CD4-positive, alpha-beta T cell treated with Interleukin-17A for 4 hours (primary cell): ENCODE results near the gene NADSYN1.

Source experiments
- DNase-seq: peaks from one replicate; pipeline ENCODE4 v3.0.0-alpha.2; 2020; ENCODE audit warnings: mixed read lengths

Gene NADSYN1

DNA sequence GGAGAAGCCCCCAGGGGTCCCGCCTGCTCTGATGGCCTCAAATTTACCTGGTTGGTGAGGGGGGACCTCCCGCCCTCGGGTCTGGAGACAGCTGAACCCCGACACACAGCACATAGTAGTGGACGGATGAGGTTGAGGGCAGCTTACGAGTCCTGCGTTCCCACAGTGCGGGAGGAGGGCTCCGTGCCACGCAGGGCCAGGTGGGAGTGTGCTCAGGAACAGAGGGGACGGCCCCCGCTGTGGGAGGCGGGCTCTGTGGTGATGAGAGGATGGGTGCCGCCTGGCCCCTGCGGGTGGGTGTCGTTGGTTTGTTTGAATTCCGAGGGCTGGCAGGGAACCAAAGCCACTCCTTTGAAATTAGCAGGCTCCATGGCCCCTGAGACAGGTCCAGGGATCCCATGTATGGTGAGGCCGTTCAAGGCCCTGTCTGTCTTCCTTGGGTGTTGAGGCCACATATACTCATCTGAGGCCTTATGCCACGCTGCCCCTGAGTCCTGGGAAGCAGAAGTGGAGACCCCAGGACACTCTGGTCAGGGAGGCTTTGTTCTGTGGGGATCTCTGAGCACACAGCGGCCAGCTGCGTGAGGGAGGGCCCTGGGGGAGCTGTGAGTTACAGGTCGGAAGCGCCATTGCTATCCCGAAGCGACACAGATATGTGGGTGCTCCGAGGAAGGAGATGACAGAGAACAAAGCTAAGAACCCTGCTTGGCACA lies 21.9 kb downstream of the NADSYN1 start:
- no peak for DNase-seq

DNA sequence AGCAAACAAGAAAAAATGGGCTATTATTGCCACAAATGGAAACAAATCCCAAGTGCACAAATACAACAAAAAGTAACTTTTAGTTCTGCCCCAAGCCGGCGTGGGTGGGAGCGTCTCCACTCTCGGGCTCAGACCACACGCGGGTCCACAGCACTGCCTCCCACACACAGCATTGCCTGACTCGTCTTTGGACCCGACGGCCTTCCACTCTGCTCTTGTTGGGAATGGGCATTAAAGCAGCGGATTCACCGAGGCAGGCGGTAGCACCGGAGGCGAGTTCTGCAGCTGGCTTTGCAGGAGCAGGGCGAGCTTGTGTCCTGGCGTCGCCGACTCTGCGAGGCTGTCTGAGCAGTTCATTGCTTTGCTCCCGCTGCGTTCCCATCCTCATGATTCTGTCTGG lies 23.0 kb downstream of the NADSYN1 start:
- no peak for DNase-seq

DNA sequence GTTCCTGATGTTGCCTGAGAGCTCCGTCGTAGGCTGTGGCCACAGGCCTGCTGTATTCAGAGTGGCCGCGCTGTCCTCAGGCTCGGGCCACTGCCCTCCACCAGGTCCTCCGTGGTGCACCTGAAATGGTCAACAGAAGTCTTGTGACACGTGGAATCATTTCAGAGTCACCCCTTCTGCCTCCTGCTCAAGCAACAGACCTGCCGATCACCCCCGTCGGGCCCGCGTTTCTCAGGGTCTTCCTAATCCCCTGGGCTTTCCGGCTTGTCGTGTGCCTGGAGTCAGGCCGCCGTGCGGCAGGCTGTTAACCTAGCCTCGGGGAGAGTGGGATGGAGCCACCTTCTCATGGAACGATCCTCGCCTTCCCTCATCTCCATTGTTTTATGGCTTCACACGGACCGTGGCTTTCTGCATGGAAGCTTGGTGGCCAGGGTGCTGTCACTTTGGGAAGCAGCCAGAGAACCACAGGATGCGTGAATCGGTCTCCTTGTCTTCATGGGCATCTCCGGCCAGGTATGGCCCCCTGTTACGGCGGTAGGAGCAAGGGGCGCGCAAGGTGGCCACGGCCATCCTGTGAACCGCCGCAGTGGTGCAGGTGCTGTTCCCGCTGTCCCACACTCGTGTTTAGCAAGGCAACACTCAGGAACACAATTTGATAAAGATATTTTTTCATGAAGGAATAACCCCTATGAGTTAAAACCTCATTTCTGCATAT lies 24.1 kb downstream of the NADSYN1 start:
- no peak for DNase-seq

DNA sequence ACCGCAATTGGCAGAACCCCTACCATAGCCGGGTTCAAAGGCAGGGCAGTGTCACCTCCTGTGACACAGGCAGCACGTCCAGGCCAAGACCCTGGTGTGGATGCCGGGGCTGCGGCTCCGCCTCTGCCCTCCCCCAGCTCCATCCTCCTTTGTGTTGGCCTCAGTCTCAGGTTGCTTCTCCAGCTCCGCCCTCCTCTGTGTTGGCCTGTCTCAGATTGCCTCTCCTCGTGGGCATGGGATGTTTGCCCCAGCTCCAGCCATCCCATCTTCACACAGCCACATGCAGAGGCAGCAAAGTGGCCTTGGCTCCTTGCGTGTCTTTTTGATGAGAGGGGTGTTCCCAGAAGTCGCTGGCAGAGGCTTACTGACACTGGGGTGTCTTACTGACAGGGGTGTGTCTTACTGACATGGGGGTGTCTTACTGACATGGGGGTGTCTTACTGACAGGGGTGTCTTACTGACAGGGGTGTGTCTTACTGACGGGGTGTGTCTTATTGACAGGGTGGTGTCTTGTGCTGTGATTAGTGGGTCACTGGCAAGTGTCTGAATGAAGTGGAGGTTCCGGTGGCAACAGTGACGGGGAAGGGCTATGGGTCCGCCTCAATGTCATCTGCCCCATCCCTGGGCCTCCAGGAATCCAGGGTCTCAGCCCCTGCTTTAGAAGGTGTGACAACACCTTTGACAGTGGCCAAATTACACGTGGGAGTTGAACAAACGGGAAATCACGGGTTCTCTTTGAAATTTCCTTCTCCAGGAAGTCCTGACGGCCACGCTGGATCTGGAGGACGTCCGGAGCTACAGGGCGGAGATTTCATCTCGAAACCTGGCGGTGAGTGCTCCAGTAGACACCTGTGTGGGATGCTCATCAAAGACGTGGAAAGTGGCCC lies 24.9 kb downstream of the NADSYN1 start:
- DNase-seq: no peak

DNA sequence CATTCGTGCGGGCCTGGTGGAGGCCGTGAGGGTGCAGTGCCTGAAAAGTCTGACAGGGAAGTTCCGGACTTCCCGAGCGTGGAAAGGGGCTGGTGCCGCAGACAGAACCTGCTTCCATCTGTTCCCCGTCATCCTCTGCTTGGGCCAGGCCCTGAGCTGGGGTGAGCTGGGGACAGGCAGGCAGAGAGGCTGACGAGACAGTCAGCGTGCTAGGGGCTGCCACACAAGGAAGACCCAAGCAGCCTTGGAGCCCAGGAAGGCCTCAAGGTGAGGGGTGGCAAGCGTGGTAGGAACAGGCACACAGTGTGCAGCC lies 25.5 kb downstream of the NADSYN1 start:
- no peak for DNase-seq

DNA sequence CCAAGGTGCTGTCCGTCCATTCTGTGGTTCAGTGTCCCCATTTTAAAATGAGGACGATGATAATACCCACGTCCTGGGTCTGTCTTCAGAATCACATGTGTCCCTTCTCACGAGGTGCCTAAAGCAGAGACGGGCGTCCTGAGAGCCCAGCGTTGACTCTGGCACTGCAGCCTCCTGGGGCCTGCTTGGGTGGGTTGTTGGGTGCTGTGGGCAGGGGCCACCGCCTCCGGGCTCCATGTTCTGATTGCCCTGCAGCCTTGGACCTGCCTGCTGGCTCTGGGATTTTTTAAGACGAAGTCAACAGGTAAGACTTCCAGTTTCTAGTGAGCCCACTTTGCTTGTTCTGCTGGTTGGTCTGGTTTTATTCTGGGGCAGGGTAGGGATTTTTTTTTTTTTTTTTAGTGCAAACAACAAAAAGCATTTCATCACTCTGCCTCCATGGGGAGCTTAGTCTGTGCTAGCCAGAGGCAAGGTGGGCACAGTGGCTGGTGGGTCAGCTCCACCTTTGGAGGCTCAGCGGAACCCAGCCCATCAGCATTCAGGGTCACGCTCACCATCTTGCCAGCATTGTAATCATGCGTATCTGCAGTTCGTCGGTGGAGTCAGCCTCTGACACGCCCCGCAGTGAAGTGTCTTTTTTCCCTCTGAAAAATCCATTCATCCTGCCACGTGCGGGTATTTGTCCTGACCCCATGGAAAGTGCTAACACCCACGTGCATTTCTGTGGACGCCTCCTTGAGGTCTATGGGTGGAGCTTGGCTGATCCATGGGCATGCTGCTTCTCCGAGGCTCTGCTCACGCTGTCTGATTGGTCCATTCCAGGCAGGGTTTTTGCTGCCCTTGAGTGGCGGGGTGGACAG lies 28.3 kb downstream of the NADSYN1 start:
- no peak for DNase-seq

DNA sequence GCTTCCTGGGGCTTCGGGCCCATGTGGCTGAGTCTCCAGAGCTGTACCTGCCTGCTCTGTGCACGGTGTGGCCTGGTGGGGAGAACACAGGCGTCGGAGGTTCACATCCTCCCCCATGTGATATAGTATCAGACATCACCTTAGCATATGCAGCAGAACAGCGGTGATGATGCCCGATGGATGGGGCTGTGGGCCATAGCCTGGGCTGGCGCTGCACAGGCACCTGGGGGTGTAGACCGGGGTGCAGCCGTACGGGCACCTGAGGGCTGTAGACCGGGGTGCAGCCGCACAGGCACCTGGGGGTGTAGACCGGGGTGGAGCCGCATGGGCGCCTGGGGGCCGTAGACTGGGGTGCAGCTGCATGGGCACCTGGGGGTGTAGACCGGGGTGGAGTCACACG lies 29.2 kb downstream of the NADSYN1 start:
- DNase-seq: no peak

DNA sequence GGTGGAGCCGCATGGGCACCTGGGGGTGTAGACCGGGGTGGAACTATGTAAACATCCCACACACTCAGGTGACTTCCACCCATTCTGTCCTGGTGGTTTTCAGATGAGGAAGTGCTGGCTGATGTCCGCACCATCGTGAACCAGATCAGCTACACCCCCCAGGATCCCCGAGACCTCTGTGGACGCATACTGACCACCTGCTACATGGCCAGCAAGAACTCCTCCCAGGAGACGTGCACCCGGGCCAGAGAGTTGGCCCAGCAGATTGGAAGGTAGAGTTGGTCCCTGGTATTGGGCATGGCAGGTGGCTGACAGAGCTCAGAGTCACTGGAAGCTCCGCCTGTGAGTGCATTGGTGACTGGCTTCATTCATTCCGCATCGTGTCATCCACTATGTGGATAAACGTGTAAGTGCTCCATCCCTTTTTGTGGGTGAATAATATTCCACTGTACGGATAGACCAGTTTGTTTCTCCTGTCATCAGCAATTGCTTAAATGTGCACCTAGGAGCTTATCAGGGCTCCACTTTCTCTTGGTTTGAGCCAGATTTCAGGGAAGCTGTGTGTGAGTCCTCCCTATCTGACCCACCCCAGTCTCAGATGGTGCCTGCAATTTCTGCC lies 29.9 kb downstream of the NADSYN1 start:
- no peak for DNase-seq

DNA sequence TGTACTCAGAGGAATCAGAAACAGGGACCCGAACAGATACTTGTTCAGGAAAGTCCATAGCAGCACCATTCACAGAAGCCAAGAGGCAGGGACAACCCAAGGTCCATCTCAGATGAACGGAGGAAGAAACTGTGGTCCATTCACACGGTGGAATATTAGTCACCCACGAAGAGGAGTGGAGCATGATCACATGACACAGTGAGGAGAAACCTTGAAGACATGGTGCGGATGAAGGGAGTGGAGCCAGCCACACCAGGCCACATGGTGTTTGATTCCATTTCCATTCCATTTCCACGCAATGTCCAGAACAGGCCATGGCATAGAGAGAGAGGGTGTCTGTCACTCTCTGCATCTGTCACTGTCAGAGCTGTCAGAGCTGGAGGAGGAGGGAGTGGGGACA lies 30.7 kb downstream of the NADSYN1 start:
- DNase-seq: no peak

DNA sequence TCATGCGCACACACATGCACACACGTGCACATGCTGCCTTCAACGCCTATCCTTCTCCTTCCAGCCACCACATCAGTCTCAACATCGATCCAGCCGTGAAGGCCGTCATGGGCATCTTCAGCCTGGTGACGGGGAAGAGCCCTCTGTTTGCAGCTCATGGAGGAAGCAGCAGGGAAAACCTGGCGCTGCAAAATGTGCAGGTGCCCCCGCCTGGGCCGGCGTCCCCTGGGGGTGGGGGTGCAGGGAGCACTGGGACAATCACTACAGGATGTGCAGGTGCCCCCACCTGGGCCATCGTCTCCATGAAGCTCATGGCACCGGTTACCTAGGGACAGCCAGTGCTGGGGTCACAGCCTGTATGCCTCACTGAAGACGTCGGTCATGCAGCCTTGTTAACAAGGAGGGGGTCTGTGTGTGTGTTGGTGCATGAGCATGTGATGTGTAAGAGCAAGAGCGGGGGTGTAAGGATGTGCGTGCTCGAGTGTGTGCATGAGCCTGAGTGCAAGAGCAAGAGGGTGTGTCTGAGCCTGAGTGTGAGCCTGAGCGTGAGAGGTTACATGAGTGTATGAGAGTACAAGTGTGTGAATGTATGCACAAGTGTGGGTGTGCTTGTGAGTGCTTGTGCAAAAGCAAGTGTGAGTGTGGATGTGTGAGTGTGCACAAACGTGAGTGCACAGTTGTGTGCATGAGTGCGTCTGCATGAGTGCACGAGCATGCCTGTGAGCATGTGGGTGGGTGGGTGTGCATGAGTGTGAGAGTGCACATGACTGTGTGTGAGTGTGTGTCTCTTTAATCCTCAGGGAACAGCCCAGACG lies 31.5 kb downstream of the NADSYN1 start:
- no peak for DNase-seq

DNA sequence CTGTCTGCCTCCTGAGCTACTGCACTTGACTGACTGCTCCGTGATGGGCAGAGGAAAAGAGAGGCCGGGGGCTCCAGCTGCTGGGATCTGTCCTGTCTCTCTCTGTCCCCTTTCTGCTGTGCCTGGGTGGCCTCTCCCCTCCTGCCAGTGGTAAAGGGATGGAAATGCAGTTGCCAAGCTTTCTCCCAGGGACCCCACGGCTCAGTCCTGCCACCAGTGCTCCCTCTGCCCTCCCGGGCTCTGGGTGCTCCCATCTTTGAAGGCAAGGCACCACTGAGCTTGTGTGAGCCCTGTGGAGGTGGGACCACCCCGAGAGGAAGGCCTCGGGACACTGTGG lies 32.0 kb downstream of the NADSYN1 start:
- DNase-seq: no peak

DNA sequence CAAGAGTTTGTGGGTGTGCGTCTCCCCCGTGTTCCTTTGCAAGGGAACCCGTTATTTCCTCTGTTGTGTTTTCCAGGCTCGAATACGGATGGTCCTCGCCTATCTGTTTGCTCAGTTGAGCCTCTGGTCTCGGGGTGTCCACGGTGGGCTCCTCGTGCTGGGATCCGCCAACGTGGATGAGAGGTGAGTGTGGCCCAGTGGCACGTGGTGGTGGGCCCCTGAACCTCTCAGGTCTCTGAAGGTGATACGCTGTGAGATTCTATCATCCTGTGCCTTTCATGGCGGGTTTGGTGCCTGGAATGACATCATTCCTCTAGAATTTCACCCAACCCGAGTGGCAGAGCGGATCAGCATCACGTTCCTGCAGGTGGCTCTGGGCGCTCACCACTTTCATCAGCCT lies 32.5 kb downstream of the NADSYN1 start:
- DNase-seq: no peak

DNA sequence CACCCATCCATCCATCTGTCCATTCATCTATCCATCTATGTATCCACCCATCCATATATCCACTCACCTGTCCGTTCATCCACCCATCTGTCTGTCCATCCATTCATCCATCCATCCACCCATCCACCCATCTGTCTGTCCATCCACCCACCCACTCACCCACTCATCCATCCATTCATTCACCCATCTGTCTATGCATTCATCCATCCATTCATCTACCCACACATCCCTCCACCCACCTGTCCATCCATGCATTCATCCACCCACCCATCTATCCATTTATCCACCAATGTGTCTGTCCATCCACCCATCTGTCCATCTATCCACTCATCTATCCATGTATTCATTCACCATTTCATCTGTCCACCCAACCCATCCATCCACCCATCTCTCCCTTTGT lies 33.3 kb downstream of the NADSYN1 start:
- no peak for DNase-seq

DNA sequence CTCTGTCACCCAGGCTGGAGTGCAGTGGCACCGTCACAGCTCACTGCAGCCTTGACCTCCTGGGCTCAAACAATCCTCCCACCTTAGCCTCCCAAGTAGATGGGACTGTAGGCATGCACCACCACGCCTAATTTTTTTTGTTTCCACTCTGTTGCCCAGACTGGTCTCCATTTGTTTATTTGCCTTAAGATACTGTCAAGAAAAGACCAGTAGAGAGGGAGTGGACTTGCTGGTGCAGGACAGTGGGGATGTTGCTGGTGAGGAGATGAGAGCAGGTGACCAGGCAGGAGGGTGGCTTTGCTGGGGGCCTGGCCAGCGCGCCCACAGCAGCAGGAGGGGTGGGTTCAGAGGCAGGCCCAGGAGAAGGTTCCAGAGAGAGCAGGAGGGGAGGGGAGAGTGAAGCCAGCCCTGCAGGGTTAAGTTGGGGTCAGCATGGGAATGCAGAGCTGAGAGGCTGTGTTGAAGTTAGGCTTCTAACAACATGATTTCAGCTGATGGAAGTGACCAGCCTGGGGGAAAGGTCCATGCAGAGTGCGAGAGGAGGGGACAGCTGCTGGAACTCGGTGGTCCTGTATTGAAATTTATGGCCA lies 35.8 kb downstream of the NADSYN1 start:
- DNase-seq: no peak

DNA sequence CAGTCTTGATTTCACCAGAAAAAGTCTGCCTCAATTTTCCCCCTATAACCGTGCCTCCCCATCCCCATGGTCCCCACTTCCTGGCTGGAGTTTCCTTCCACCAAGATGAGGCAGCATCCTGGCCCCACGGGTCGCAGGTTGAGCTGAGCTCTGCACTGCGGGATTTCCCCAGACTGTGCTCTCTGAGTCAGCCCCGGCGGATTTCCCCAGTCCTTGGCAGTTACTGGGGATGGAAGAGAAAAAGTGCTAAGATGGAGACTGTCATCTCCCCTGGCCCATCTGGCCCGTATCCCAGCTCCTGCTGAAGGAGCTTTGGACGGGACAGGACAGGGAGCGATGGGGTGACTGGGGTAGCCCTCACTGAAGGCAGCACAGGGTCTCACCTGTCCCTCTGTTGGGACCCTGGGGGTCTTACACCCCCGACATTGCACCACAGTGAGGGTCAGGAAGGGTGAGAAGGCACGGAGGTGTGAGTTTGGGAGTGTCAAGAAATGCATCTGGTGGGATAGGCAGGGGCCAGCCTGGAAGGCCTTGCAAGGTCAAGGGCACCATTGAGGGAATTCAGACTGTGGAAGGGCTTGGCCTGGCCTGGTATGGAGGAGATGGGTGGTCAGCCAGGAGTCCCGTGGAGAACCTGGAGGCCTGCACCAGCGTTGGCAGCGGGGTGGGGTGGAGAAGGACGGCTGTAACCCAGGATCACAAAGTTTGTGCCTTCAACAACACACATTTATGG lies 36.5 kb downstream of the NADSYN1 start:
- DNase-seq: no peak

DNA sequence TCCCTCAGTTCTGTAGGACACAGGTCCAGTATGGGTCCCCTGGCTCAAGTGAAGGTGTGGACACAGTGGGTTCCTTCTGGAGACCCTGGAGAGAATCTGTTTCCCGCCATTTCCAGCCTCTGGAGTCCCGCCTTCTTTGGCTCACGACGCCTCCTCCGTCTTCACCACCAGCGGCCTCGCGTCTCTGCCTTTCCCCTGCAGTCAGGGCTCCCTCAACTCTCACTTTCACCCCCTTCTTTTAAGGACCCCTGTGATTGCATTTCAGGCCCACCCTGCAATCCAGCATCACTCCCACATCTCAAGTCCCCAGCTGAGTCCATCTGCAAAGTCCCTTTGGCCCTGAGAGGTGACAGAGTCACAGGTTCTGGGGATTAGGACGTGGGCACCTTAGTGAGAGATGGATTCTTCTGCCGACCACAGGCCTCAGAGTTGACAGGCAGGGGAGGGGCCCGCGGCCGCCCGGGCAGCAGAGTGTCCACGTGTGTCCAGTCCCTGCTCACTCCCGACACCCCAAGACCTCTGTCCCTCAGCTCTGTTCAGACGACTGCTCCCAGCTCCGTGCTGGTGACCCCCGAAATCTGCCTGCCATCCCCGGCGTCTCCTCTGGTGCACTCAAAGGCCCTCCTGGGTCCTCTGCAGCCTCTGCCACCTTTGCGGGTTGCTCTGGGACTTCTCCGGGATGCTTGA lies 37.2 kb downstream of the NADSYN1 start:
- no peak for DNase-seq

DNA sequence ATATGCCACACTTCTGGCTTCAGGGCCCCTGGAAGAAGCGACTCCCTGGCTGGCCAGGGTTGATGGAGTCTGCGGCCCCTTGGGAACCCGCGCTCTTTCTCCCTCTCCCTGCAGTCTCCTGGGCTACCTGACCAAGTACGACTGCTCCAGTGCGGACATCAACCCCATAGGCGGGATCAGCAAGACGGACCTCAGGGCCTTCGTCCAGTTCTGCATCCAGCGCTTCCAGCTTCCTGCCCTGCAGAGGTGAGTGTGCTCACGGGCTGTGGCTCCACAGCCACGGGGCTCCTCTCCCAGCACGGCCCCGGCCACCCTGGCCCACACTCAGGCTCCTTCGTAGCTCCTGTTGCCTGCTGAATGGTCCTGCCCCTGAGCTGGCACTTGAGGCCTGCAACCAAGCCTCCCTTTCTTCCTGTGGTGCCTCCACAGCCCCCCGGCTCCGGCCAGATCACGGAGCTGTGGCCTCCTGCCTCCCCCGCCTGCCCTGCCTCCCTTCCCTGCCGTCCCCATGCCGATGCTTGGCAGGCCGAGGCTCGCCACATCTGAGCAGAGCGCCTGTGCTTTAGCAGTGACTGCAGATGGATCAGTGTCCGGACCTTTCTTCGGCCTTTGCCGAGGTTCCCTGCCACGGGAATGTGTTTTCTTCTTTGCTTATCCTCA lies 37.9 kb downstream of the NADSYN1 start:
- no peak for DNase-seq

DNA sequence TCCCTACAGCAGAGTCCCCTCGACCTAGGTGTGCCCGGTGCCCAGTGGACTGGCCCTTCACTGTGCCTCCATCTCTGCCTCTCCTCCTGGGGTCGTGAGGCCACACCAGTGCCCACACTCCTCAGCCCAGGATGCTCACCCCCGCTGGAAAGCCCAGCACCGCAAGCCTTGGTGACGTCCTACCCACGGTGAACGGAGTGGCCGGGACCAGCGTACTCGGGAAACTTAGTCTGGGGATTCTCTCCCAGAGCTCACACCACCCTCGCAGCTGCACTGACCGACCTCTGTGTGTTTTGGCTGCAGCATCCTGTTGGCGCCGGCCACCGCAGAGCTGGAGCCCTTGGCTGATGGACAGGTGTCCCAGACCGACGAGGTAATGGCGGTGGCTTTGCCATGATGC lies 38.5 kb downstream of the NADSYN1 start:
- DNase-seq: no peak

DNA sequence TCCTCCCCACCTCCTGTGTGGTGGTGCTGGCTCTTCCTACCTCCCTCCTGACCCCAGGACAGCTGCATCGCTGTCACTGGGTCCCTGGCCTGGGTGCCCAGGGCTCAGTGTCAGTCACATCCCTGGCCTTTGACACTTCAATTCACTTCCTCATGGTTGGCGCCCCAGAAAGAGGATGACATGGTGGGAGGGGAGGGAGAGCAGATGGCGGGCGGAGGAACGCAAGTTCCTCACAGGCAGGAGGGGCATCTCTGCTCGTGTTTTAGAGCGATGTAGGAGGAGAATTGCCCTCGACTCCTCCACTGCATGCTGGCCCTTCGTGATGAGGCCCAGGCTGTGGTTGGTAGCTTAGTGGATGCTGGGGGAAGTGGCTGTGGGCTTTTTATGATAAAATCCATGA lies 38.9 kb downstream of the NADSYN1 start:
- DNase-seq: no peak
